ENCODE results near the gene C1QTNF9B. TPM values are rescaled to one million over a fixed set of nuclear protein-coding genes. Genes with fewer than 3 reads are reported as not detected.
A peak's percentile ranks its signal among the peaks of the same experiment; 100 is the strongest.
"Not testable (repeated sequence)": the region's sequence is repeated elsewhere in the genome, so short reads cannot be mapped to it uniquely, and the experiment has no call there.

The C1QTNF9B gene
- total and polyA plus RNA-seq, 4 donors, result 0.08 to 0.24 TPM; not detected in 2

- H3K36me3 ChIP-seq (ENCODE audit: control insufficient read depth in 4 of 4, insufficient read depth in 3 of 4, low read depth in 1 of 4, low read length in 3 of 4), result peaks cover 0 to 7% (median 3%) of the 10 kb centered on the region in 4 donors
- H3K9ac ChIP-seq (ENCODE audit: low read depth in 1 of 2, low read length in 2 of 2), result peak within 1 kb of the TSS; percentile 45 to 56
- no peaks in the 10 kb centered on the region for H3K27me3 ChIP-seq (ENCODE audit: control insufficient read depth in 4 of 4, insufficient read depth in 4 of 4, low read length in 3 of 4)
- no peaks in the 10 kb centered on the region for H3K9me3 ChIP-seq (ENCODE audit: control insufficient read depth in 4 of 4, low read length in 3 of 4)
- peak within 1 kb of the TSS; percentile 26 to 58 for H3K27ac ChIP-seq (ENCODE audit: low read depth in 1 of 2, low read length in 2 of 2)
- H3K4me1 ChIP-seq (ENCODE audit: control insufficient read depth in 4 of 4, insufficient read depth in 4 of 4, low read length in 3 of 4), result peaks cover 0 to 15% (median 12%) of the 10 kb centered on the region in 4 donors
- peak within 1 kb of the TSS; percentile 76 to 90 (median 86) for H3K4me3 ChIP-seq (ENCODE audit: low read depth in 1 of 3, low read length in 3 of 3)
- TF ChIP-seq, protein P1, sequence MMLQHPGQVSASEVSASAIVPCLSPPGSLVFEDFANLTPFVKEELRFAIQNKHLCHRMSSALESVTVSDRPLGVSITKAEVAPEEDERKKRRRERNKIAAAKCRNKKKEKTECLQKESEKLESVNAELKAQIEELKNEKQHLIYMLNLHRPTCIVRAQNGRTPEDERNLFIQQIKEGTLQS (IDR thresholded peaks at IDR 0.05), result no peak
- TF ChIP-seq SP1 (IDR thresholded peaks at IDR 0.05) (peak; percentile 57), RAD21 (IDR thresholded peaks at IDR 0.05) (peak; percentile 43 to 53), RXRA (IDR thresholded peaks at IDR 0.05) (peak in 1 of 2 donors; percentile 16), EGR1 (IDR thresholded peaks at IDR 0.05; ENCODE audit: low read depth in 2 of 2) (peak; percentile 47 to 77), HNF4G (IDR thresholded peaks at IDR 0.05) (no peak), NR2F2 (IDR thresholded peaks at IDR 0.05) (no peak), YY1 (IDR thresholded peaks at IDR 0.05) (peak; percentile 57), JUND (IDR thresholded peaks at IDR 0.05) (no peak), CTCF (IDR thresholded peaks at IDR 0.05; ENCODE audit: low read depth, low read length, missing input control) (peak; percentile 66), HNF4A (conservative IDR thresholded peaks at IDR 0.05) (peak; percentile 38), TAF1 (conservative IDR thresholded peaks at IDR 0.05) (no peak), MAX (IDR thresholded peaks at IDR 0.05) (peak; percentile 76), GABPA (IDR thresholded peaks at IDR 0.05 in 1 of 2, conservative IDR thresholded peaks at IDR 0.05 in 1 of 2) (peak in 1 of 2 donors; percentile 83)
- TF ChIP-seq, protein P2, sequence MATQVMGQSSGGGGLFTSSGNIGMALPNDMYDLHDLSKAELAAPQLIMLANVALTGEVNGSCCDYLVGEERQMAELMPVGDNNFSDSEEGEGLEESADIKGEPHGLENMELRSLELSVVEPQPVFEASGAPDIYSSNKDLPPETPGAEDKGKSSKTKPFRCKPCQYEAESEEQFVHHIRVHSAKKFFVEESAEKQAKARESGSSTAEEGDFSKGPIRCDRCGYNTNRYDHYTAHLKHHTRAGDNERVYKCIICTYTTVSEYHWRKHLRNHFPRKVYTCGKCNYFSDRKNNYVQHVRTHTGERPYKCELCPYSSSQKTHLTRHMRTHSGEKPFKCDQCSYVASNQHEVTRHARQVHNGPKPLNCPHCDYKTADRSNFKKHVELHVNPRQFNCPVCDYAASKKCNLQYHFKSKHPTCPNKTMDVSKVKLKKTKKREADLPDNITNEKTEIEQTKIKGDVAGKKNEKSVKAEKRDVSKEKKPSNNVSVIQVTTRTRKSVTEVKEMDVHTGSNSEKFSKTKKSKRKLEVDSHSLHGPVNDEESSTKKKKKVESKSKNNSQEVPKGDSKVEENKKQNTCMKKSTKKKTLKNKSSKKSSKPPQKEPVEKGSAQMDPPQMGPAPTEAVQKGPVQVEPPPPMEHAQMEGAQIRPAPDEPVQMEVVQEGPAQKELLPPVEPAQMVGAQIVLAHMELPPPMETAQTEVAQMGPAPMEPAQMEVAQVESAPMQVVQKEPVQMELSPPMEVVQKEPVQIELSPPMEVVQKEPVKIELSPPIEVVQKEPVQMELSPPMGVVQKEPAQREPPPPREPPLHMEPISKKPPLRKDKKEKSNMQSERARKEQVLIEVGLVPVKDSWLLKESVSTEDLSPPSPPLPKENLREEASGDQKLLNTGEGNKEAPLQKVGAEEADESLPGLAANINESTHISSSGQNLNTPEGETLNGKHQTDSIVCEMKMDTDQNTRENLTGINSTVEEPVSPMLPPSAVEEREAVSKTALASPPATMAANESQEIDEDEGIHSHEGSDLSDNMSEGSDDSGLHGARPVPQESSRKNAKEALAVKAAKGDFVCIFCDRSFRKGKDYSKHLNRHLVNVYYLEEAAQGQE (IDR thresholded peaks at IDR 0.05), result peak; percentile 60
- peak; percentile 93 for DNase-seq (ENCODE audit: low spot score)
- under 1% methylated on average over 75 of the region's 75 CpGs for WGBS
These were observed 8.4 kb downstream of the C1QTNF9B start, which contains the start of gene MIPEP for GRCh38 chr13:23888658-23889614. MIPEP (minus strand) TSS chr13:23889400; CDS start chr13:23889320, 80 bp downstream.

- H3K4me3 ChIP-seq (ENCODE audit: low read depth in 1 of 3, low read length in 3 of 3); H3K9me3 ChIP-seq (ENCODE audit: control insufficient read depth in 4 of 4, low read length in 3 of 4); DNase-seq (ENCODE audit: low spot score); H3K27ac ChIP-seq (ENCODE audit: low read depth in 1 of 2, low read length in 2 of 2); H3K9ac ChIP-seq (ENCODE audit: low read depth in 1 of 2, low read length in 2 of 2); H3K4me1 ChIP-seq (ENCODE audit: control insufficient read depth in 4 of 4, insufficient read depth in 4 of 4, low read length in 3 of 4); H3K27me3 ChIP-seq (ENCODE audit: control insufficient read depth in 4 of 4, insufficient read depth in 4 of 4, low read length in 3 of 4): not testable (repeated sequence)
- peaks cover 0 to 10% (median 3%) of the 10 kb centered on the region in 4 donors for H3K36me3 ChIP-seq (ENCODE audit: control insufficient read depth in 4 of 4, insufficient read depth in 3 of 4, low read depth in 1 of 4, low read length in 3 of 4)
- WGBS, result over 99% methylated on average over 3 of the region's 3 CpGs
These were observed 12.9 kb downstream of the C1QTNF9B start for GRCh38 chr13:23884361-23884760.

Measured in liver (tissue), 9 donors.